Measurements from ENCODE around the gene POTEM. TPM values are rescaled to one million over a fixed set of nuclear protein-coding genes. Genes with fewer than 3 reads are reported as not detected.
"Not testable (repeated sequence)": the region's sequence is repeated elsewhere in the genome, so short reads cannot be mapped to it uniquely, and the experiment has no call there.

The POTEM gene
- total and polyA plus RNA-seq, 10 donors: 0.17 TPM; not detected in 9

DNA sequence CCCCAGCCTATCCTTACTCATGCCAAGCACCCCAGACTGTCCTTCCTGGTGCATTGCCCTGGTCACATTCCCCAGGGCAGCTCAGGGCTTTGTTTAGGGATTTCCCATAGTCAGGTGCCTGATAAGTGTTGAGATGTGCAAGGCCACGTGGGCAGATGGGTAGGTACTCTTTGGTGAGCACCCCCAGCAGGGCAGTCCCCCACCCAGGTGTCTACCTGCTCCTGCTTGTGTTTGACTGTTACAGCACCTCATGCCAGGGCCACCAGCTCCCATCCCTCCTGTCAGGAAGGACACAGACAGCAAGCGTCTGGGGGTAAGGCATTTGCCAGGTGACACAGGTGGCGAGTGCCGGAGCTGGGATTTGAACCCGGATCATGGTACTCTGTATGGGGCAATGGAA, 2.4 kb upstream of the POTEM start:
- H3K27me3 ChIP-seq (replicated peaks in 1 of 7); intact Hi-C loops (cut with DNase I; ENCODE audit: low total_unique reads): not testable (repeated sequence)
- WGBS, 5 donors: no CpG with 5 or more reads among the region's 5 CpGs

GRCh38 chr14:19002566-19002965, 35.3 kb downstream of the POTEM start:
- H3K4me3 ChIP-seq; H3K9me3 ChIP-seq; H3K27ac ChIP-seq; intact Hi-C loops (cut with DNase I; ENCODE audit: low total_unique reads); H3K4me1 ChIP-seq; H3K27me3 ChIP-seq (replicated peaks in 1 of 7); H3K36me3 ChIP-seq: not testable (repeated sequence)
- DNase-seq: peak; percentile 68
- 73 to 86% (median 80%) methylated on average over 3 of the region's 3 CpGs for WGBS, 5 donors

More for the DNA sequence above, 2.4 kb upstream of the POTEM start:
- H3K36me3 ChIP-seq, H3K9me3 ChIP-seq, DNase-seq, H3K4me1 ChIP-seq, H3K4me3 ChIP-seq, H3K27ac ChIP-seq: not testable (repeated sequence)

- 68 to 72% methylated on average over 2 of the region's 9 CpGs; no CpG with 5 or more reads in 3 of the 5 donors for WGBS, 5 donors
These were observed 39.3 kb downstream of the POTEM start for GRCh38 chr14:19006490-19006889.

GRCh38 chr14:19007678-19008077, 40.4 kb downstream of the POTEM start:
- intact Hi-C loops (cut with DNase I; ENCODE audit: low total_unique reads); H3K27ac ChIP-seq; H3K9me3 ChIP-seq; H3K4me3 ChIP-seq; H3K4me1 ChIP-seq; H3K27me3 ChIP-seq (replicated peaks in 1 of 7); H3K36me3 ChIP-seq: not testable (repeated sequence)
- peak; percentile 74 for DNase-seq
- 65 to 100% (median 76%) methylated on average over 1 to 2 of the region's 6 CpGs for WGBS, 5 donors

More at GRCh38 chr14:19006490-19006889, 39.3 kb downstream of the POTEM start:
- H3K36me3 ChIP-seq; H3K27me3 ChIP-seq (replicated peaks in 1 of 7); H3K27ac ChIP-seq; H3K4me3 ChIP-seq; intact Hi-C loops (cut with DNase I; ENCODE audit: low total_unique reads); H3K4me1 ChIP-seq; DNase-seq; H3K9me3 ChIP-seq: not testable (repeated sequence)

DNA sequence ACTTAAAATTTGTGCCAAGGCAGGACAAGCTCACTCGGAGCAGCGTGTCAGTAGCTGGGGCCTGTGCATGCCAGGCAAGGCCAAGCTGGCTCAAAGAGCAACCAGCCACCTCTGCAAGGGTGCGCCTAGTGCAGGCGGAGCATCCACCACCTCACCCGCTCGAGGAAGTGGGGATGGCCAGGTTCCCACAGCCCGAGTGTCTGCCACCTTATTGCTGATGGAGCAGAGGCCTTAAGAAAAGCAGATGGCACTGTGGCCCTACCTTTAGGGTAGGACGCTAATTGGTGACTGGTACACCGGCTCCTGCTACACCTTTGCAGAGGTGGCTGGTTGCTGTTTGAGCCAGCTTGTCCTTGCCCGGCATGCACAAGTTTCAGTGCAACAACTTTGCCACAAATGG, 43.8 kb downstream of the POTEM start:
- 82 to 100% (median 85%) methylated on average over 1 to 8 of the region's 10 CpGs for WGBS, 5 donors
- H3K9me3 ChIP-seq: not testable (repeated sequence)
- DNase-seq: peak; percentile 36

DNA sequence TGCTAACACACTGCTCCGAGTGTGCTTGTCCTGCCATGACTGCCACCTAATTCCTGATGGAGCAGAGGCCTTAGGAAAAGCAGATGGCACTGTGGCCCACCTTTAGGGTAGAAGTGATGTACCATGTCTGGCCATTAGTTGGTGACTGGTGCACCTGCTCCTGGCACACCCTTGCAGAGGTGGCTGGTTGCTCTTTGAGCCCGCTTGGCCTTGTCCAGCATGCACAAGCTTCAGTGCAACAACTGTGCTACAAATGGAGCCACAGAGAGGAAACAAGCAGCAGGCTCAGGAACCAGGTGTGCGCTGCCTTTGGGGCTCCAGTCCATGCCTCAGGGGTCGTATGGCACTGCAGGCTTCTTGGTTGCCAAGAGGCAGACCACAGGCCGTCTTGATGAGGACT, 44.5 kb downstream of the POTEM start:
- H3K4me1 ChIP-seq; H3K4me3 ChIP-seq; H3K27ac ChIP-seq; intact Hi-C loops (cut with DNase I; ENCODE audit: low total_unique reads); H3K9me3 ChIP-seq; H3K27me3 ChIP-seq (replicated peaks in 1 of 7); H3K36me3 ChIP-seq: not testable (repeated sequence)
- DNase-seq: peak; percentile 72
- 60 to 83% (median 76%) methylated on average over 1 to 3 of the region's 5 CpGs; no CpG with 5 or more reads in 1 of the 5 donors for WGBS, 5 donors

More for the DNA sequence above, 43.8 kb downstream of the POTEM start:
- H3K27me3 ChIP-seq (replicated peaks in 1 of 7); H3K4me3 ChIP-seq; H3K27ac ChIP-seq; H3K36me3 ChIP-seq; H3K4me1 ChIP-seq; intact Hi-C loops (cut with DNase I; ENCODE audit: low total_unique reads): not testable (repeated sequence)

DNA sequence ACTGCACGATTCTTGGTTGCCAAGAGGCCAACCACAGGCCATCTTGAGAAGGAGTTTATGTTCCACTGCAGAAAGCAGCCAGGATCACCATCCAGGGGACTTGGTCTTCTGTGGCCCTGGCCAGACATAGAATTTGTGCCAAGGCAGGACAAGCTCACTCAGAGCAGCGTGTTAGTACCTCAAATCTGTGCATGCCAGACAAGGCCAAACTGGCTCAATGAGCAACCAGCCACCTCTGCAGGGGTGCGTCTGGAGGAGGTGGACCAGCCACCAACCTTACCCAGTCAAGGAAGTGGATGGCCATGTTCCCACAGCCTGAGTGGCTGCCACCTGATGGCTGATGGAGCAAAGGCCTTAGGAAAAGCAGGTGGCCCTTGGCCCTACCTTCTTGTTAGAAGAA, 48.0 kb downstream of the POTEM start:
- not testable (repeated sequence) for H3K27me3 ChIP-seq (replicated peaks in 1 of 7)
- WGBS, 5 donors: no CpG with 5 or more reads among the region's 3 CpGs

DNA sequence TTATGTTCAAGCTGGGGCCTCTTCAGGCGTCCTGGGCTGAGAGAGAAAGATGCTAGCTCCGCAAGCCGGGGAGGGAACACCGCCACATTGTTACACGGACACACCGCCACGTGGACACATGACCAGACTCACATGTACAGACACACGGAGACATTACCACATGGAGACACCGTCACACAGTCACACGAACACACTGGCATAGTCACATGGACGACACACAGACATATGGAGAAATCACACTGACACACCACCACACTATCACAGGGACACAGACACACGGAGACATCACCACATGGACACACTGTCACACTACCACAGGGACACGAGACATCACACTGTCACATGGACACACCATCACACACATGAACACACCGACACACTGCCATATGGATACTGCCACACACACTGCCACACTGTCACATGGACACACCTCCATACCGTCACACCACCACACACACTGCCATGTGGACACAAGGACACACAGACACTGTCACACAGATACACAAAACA, 57.9 kb downstream of the POTEM start:
- H3K36me3 ChIP-seq; intact Hi-C loops (cut with DNase I; ENCODE audit: low total_unique reads); H3K27ac ChIP-seq; H3K9me3 ChIP-seq; DNase-seq; H3K27me3 ChIP-seq (replicated peaks in 1 of 7); H3K4me1 ChIP-seq; H3K4me3 ChIP-seq: not testable (repeated sequence)
- WGBS, 5 donors: 40 to 83% (median 76%) methylated on average over 1 to 8 of the region's 15 CpGs; no CpG with 5 or more reads in 1 of the 5 donors

More for the DNA sequence above, 48.0 kb downstream of the POTEM start:
- H3K9me3 ChIP-seq; H3K4me3 ChIP-seq; H3K36me3 ChIP-seq; H3K4me1 ChIP-seq; intact Hi-C loops (cut with DNase I; ENCODE audit: low total_unique reads); H3K27ac ChIP-seq; DNase-seq: not testable (repeated sequence)

GRCh38 chr14:19026649-19027351, 59.6 kb downstream of the POTEM start:
- intact Hi-C loops (cut with DNase I; ENCODE audit: low total_unique reads); H3K27ac ChIP-seq; H3K27me3 ChIP-seq (replicated peaks in 1 of 7); H3K4me3 ChIP-seq; H3K36me3 ChIP-seq; DNase-seq; H3K9me3 ChIP-seq; H3K4me1 ChIP-seq: not testable (repeated sequence)
- 78 to 90% (median 82%) methylated on average over 3 to 25 of the region's 35 CpGs for WGBS, 5 donors

DNA sequence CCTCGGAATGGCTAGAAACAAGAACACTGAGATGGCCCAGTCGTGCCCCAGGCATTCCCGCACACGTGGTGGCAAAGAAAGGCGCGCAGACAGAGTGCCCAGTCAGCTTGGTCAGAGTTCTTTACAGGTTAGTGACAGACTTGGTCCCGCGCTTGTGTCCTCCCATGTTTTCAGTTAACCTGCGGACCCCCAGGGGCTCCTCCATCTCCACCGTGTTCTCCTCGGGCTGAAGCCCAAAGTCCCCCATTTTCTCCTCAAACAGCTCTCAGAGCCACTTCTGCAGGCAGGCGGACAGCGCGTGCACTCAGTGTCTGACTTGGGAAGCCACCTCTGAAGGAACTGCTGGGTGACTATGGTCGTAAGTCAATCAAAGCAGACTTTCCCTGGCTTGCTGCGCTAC, 60.7 kb downstream of the POTEM start:
- H3K36me3 ChIP-seq; H3K4me1 ChIP-seq; H3K9me3 ChIP-seq; H3K27me3 ChIP-seq (replicated peaks in 1 of 7); H3K27ac ChIP-seq; intact Hi-C loops (cut with DNase I; ENCODE audit: low total_unique reads); DNase-seq; H3K4me3 ChIP-seq: not testable (repeated sequence)
- 78 to 98% (median 87%) methylated on average over 4 to 6 of the region's 16 CpGs; no CpG with 5 or more reads in 2 of the 5 donors for WGBS, 5 donors

- H3K9me3 ChIP-seq; intact Hi-C loops (cut with DNase I; ENCODE audit: low total_unique reads); H3K27me3 ChIP-seq (replicated peaks in 1 of 7); H3K4me1 ChIP-seq; H3K27ac ChIP-seq; H3K36me3 ChIP-seq; DNase-seq; H3K4me3 ChIP-seq: not testable (repeated sequence)
- WGBS, 5 donors: 93 to 100% (median 98%) methylated on average over 3 to 10 of the region's 26 CpGs; no CpG with 5 or more reads in 2 of the 5 donors
These were observed 69.7 kb downstream of the POTEM start for GRCh38 chr14:19036811-19037382.

Data from spleen (tissue), 11 donors.